Left lobe of liver (tissue), 2 donors: ENCODE results near the gene TSEN2. TPM values are rescaled to one million over a fixed set of nuclear protein-coding genes. Genes with fewer than 3 reads are reported as not detected.

Experiments
- ATAC-seq: fragments of 200-7000 bp; cut with Tn5 transposase; one replicate; pipeline ENCODE4 v1.9.1; 2020; ENCODE audit warnings: mild to moderate bottlenecking, moderate library complexity
- DNase-seq: peaks from one replicate; pipeline ENCODE4 v3.0.0-alpha.2; 2020; ENCODE audit warnings: low spot score
- total RNA-seq: library from RNA; stranded (reverse); gene quantifications from one replicate; pipeline ENCODE4 v1.2.1, GENCODE V29; 2021
- donor health status: DM: no; HTN: no; CAD: no; lungs with moderate emphysema.
- donor health status: DM: no; HTN: yes; CAD: no.

TSEN2 gene
- total RNA-seq, 1 donor from 2014 or later = 4.8 TPM

GRCh38 chr3:12582730-12583129, 98.5 kb downstream of the TSEN2 start:
- no peak for DNase-seq
- ATAC-seq = no peak

Other genes starting within 250 kb of the TSEN2 start
- 7.4 TPM for gene PPARG, start 195.4 kb upstream of the TSEN2 start, total RNA-seq
- not detected for gene MKRN2OS, start 61.0 kb downstream of the TSEN2 start, total RNA-seq
- gene MKRN2, start 72.6 kb downstream of the TSEN2 start, total RNA-seq = 11.3 TPM
- 54.6 TPM for gene RAF1, start 179.6 kb downstream of the TSEN2 start, total RNA-seq